ENCODE results near the gene CTNND2. TPM values are rescaled to one million over a fixed set of nuclear protein-coding genes. Genes with fewer than 3 reads are reported as not detected.

CTNND2 gene
- total RNA-seq, 1 donor = 1.9 TPM

GRCh38 chr5:11371021-11371420, 533.2 kb downstream of the CTNND2 start:
- H3K4me3 ChIP-seq (ENCODE audit: low read depth, low read length) = no peak overlapping the region
- TF ChIP-seq CTCF (IDR thresholded peaks at IDR 0.05; ENCODE audit: insufficient read depth, low read length) = no peak
- DNase-seq (ENCODE audit: low read depth) = no peak

- DNase-seq (ENCODE audit: low read depth) = no peak
- TF ChIP-seq CTCF (IDR thresholded peaks at IDR 0.05; ENCODE audit: insufficient read depth, low read length) = no peak
- no peak overlapping the region for H3K4me3 ChIP-seq (ENCODE audit: low read depth, low read length)
Observed at GRCh38 chr5:11364531-11364930, 539.7 kb downstream of the CTNND2 start.

- no peak for DNase-seq (ENCODE audit: low read depth)
- no peak for TF ChIP-seq CTCF (IDR thresholded peaks at IDR 0.05; ENCODE audit: insufficient read depth, low read length)
- H3K4me3 ChIP-seq (ENCODE audit: low read depth, low read length) = no peak overlapping the region
Observed at GRCh38 chr5:11363631-11364178, 540.5 kb downstream of the CTNND2 start.

- H3K4me3 ChIP-seq (ENCODE audit: low read depth, low read length) = no peak overlapping the region
- TF ChIP-seq CTCF (IDR thresholded peaks at IDR 0.05; ENCODE audit: insufficient read depth, low read length) = no peak
- DNase-seq (ENCODE audit: low read depth) = no peak
Observed at GRCh38 chr5:11361768-11362167, 542.5 kb downstream of the CTNND2 start.

- no peak for TF ChIP-seq CTCF (IDR thresholded peaks at IDR 0.05; ENCODE audit: insufficient read depth, low read length)
- no peak overlapping the region for H3K4me3 ChIP-seq (ENCODE audit: low read depth, low read length)
- no peak for DNase-seq (ENCODE audit: low read depth)
Observed at GRCh38 chr5:11357928-11358327, 546.3 kb downstream of the CTNND2 start.

GRCh38 chr5:11355491-11355890, 548.8 kb downstream of the CTNND2 start:
- no peak overlapping the region for H3K4me3 ChIP-seq (ENCODE audit: low read depth, low read length)
- DNase-seq (ENCODE audit: low read depth) = no peak
- TF ChIP-seq CTCF (IDR thresholded peaks at IDR 0.05; ENCODE audit: insufficient read depth, low read length) = no peak

GRCh38 chr5:11346336-11346735, 557.9 kb downstream of the CTNND2 start:
- no peak overlapping the region for H3K4me3 ChIP-seq (ENCODE audit: low read depth, low read length)
- no peak for DNase-seq (ENCODE audit: low read depth)
- TF ChIP-seq CTCF (IDR thresholded peaks at IDR 0.05; ENCODE audit: insufficient read depth, low read length) = no peak
